Superior temporal gyrus (tissue), 1 donor: ENCODE measurements around the gene PRIM2.
"Not testable (repeated sequence)": the region's sequence is repeated elsewhere in the genome, so short reads cannot be mapped to it uniquely, and the experiment has no call there.

ENCODE experiments used
- DNase-seq: peaks from one replicate; pipeline ENCODE4 v3.0.0-alpha.2; 2016; ENCODE audit errors: extremely low spot score

The PRIM2 gene

DNA sequence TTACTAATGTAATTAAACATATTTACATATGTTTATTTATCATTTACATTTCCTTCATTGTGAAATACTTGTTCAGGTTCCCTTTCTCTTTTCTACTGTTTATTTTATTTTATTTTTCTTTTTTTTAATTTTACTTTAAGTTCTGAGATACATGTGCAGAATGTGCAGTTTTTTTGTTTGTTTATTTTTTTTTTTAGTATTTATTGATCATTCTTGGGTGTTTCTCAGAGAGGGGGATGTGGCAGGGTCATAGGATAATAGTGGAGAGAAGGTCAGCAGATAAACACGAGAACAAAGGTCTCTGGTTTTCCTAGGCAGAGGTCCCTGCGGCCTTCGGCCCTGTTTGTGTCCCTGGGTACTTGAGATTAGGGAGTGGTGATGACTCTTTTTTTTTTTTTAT is 8.7 kb upstream of the PRIM2 start:
- DNase-seq: not testable (repeated sequence)

GRCh38 chr6:57310095-57310816 is 7.2 kb upstream of the PRIM2 start:
- not testable (repeated sequence) for DNase-seq

DNA sequence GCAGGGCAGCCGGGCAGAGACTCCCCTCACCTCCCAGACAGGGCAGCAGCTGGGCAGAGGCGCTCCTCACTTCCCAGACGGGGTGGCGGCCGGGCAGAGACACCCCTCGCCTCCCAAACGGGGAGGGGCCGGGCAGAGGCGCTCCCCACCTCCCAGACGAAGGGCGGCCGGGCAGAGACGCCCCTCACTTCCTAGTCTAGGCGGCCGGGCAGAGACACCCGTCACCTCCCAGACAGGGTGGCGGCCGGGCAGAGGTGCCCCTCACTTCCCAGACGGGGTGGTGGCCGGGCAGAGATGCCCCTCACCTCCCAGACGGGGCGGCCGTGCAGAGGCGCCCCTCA is 6.6 kb upstream of the PRIM2 start:
- no peak for DNase-seq

- not testable (repeated sequence) for DNase-seq
Observed at GRCh38 chr6:57311300-57312003, 6.0 kb upstream of the PRIM2 start.

DNA sequence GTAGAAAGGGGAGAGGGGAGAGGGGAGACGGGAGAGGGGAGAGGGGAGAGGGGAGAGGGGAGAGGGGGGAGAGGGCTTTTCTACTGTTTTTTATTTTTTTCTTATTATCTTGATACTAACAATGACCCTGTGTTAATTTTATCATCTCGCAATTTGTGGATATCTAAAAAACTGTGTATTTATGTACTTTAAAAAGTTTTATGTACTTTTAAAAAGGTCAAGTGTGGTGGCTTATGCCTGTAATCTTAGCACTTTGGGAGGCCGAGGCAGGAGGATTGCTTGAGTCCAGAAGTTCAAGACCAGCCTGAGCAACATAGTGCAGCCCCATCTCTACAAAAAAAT is 5.5 kb upstream of the PRIM2 start:
- DNase-seq: no peak

DNA sequence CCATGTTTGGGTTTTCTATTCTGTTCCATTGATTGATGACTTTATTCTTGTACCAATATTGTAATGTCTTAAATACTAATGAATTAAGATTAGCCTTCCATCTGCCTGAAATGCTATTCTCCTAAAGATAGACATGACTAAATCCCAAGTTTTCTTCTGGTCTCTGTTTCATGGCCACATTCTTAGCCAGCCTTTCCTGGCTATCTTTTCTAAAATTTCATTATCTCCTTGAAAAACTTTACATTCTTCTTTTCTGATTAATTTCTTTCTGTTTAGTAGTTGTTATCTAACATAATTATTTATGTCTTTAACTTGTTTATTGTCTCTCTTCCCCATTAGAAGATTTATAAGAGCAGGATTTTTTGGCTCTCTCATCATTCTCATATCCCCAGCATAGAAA is 4.4 kb upstream of the PRIM2 start:
- no peak for DNase-seq

GRCh38 chr6:57313711-57314471 is 3.5 kb upstream of the PRIM2 start:
- peak; percentile 39 for DNase-seq

GRCh38 chr6:57315111-57315510 is 2.3 kb upstream of the PRIM2 start:
- no peak for DNase-seq

DNA sequence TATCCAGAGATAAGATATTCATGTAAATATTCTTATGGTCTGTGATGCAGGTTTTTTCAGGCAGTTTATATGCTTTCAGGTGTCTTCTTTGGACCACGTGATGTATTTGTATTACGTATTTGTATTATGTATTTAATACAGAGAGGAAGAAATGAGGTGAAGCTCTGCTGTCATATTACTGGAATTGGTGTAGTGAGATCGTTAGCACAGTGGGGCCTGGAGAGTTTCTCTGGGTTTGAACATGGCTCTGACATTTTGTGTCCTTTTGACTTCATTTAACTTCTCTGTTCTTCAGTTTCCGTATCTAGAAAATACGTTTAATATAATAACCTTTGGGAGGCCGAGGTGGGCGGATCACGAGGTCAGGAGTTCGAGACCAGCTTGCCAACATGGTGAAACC is 1.6 kb upstream of the PRIM2 start:
- no peak for DNase-seq

- peak; percentile 97 for DNase-seq
Observed at GRCh38 chr6:57316581-57317059, 810 bp upstream of the PRIM2 start.

GRCh38 chr6:57324538-57324937 is 7.1 kb downstream of the PRIM2 start:
- peak; percentile 67 for DNase-seq

GRCh38 chr6:57327311-57327710 is 9.9 kb downstream of the PRIM2 start:
- no peak for DNase-seq

GRCh38 chr6:57328074-57328473 is 10.6 kb downstream of the PRIM2 start:
- no peak for DNase-seq

DNA sequence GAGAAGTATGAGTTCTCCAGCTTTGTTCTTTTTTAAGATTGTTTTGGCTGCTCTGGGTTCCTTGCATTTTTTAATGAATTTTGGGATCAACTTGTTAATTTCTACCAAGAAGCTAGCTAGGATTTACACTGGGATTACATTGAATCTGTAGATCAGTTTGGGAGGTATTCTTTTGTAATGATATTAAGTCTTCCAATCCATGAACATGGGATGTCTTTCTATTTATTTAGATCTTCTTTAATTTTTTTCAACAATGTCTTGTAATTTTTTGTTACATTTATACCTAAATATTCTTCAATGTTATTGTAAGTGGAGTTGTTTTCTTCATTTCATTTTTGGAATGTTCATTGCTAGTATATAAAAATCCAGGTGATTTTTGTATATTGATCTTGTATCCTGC is 12.5 kb downstream of the PRIM2 start:
- DNase-seq: no peak

DNA sequence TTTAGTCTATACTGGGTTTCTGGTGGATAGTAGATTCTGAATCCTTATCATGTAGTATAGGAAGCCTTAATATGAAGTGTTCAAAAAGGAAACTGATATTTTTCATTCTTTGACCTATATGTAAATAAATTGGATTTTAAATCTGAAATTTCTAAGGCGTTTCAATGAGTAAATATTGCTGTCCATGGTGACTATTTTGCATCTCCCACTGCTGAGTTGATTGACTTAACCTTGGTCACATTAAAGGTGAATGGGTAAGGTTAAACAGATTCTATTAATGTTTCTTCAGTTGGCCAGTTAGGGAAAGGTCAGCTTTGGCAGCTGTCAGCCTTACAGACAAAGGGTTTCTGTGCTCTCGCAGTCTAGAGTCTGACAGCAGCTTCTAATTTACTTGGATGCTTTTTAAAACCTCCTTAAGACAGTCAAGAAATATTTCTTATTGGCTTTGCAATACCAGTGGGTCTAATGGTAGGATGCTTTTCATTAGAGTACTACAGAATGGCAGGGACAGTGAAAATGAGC is 24.8 kb downstream of the PRIM2 start:
- no peak for DNase-seq

DNA sequence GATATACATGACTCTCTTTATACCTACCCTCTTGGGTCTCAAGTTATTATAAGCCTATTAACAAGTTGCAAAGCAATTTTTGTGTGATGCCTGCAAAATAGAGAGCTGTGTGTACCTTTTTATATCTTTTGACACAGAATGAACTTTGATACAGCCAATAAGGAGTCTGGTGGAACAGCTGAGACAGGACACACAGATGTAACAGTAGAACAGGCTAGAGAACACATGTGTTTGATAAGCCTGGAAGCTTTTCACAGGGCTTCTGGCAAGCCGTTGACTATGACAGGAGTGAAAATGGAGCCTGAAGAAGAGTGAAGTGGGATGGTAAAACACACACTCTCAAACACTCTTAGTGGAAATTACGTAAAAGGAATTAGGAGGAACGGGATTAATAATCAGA is 25.9 kb downstream of the PRIM2 start:
- DNase-seq: not testable (repeated sequence)

DNA sequence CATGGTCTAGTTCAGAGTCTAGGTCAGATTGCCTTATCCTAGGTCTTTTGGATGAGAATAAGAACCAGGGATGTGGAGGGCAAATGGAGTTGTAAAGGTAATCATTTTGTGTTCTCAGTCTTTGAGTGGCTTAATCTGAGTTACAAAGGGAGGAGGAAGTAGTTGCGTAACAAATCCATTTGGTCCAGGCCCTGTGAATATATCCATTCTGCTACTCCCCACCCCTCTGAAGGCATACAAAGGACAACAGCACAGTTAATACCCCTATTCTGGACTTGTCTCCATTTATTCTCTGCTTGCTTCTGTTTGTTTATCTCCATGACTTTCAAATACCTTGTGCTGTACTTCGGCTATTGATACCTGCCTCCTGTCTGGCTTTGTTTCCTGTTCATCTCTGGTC is 29.3 kb downstream of the PRIM2 start:
- not testable (repeated sequence) for DNase-seq

- not testable (repeated sequence) for DNase-seq
Observed at GRCh38 chr6:57347597-57347996, 30.2 kb downstream of the PRIM2 start.

DNA sequence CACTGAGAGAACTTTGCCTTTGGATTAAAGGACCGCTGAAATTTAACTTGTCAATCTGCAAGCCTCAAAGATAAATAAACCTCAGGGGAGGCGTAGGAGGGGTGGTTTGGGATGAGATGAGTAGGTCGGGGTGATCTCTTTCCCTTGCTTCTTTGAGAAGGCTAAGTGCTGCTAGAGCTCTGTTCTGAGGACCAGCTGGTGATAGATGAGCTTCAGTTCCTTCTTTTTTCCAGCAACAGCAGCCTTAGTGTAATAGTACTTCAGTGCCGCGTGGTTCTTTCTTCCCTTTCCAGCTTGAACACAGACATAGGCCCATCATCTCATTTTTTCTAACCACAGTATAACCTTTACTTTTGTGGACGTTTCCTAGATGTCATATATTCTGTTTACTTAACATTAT is 33.0 kb downstream of the PRIM2 start:
- DNase-seq: not testable (repeated sequence)

GRCh38 chr6:57352596-57352995 is 35.2 kb downstream of the PRIM2 start:
- DNase-seq: not testable (repeated sequence)

DNA sequence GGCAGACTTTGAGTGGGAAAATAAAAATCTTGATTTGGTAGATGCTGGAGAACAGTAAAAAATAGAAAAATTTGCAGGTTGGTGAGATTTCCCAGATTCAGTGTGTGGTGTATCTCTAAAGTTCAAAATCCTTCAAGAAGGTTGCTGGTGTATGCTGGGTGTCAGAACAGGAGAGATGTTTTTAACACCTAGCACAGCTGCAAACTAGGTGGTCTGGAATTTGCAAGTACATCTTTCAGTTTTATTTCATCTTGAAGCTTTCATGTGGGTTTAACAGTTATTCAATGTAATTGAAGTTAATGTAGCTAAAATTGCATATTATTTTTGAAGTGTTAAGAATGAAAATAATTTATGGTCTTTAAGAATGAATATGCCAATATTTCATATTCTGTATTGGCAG is 40.9 kb downstream of the PRIM2 start:
- DNase-seq: not testable (repeated sequence)

DNA sequence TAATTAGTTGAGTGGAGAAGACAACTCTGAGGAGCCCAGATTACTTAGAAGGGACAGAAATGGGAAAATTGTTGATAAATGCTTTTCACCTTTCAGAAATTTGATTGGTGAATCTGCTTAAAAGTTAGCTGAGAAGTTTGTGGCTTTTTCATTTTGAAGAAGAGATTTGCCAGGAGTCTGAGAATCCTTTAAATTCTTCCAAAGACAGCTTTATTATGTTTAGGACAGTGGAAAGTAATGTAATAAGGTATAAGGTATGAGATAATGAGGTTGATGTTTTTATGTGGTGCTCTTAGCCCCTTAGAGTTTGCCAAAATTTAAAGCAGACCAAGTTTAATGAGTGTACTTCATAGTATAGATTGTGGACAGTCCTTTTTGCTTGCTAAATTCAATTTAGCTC is 42.3 kb downstream of the PRIM2 start:
- not testable (repeated sequence) for DNase-seq
